ENCODE measurements around the gene BAIAP2. TPM values are rescaled to one million over a fixed set of nuclear protein-coding genes. Genes with fewer than 3 reads are reported as not detected.
"Not testable (repeated sequence)": the region's sequence is repeated elsewhere in the genome, so short reads cannot be mapped to it uniquely, and the experiment has no call there.

The BAIAP2 gene
- total RNA-seq, 1 experiment from 2014 or later = 105 TPM

DNA sequence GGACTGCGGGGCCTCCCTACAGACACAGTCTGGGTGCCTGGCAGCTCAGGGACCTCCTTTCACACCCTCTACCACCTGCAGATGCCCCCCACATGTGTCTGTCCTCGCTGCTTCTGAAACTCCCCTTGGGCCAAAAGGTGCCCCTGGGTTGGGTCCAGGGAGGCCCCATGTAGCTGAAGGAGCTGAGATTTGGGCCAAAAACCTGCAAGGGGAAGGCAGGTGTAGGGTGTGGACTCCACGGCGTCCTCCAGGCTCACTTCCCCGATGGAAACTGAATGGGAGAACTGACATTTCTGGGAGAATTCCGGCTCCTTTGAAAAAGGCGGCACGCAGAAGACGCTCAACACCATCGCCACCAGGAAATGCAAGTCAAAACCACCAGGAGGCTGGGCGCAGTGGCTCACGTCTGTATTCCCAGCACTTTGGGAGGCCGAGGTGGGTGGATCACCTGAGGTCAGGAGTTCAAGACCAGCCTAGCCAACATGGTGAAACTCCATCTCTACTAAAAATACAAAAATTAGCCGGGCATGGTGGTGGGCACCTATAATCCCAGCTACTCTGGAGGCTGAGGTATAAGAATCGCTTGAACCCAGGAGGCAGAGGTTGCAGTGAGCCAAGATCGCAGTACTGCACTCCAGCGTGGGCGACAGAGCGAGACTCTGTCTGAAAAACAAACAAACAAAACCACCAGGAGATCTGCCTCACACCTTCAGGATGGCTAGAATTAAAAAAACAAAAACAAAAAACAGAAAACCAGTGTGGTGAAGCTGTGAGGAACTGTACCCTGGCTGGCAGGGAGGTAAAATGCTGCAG, 13.2 kb upstream of the BAIAP2 start:
- DNase-seq (ENCODE audit: low spot score) = no peak

DNA sequence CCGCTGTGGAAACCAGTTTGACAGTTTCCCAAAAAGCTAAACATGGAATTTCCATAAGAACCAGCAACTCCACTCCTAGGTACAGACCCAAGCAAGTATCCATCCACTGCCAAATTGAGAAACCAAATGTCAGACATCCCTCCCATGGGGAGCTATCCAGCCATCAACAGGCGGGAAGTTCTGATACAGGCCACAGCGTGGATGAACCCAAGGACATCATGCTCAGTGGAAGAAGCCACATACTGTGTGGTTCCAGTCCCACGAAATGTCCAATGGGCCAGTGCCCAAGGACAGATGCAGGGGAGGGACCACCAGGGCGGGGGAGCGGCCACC, 12.6 kb upstream of the BAIAP2 start:
- DNase-seq (ENCODE audit: low spot score) = no peak

- no peak for DNase-seq (ENCODE audit: low spot score)
These were observed 9.7 kb upstream of the BAIAP2 start for GRCh38 chr17:81025065-81025740.

DNA sequence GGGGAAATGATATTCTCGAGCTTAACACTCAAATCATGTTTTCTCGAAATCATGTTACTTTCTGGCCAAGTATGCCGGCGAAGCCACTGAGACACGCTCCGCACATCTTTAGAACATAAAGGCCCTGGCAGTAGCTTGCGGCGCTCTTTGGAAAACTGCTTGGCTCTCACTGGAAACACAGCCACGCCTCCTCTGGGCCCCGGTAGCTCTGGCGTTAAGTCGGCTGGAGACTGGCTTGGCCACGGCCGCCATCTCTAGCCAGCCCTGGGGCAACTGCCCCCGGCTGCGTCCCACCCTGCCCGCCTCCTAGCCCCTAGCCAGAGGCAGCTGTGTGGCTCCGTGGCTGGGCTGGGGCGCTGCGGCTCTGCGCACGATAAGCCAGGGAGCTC, 9.2 kb upstream of the BAIAP2 start:
- DNase-seq (ENCODE audit: low spot score) = no peak

GRCh38 chr17:81026266-81027036, 8.5 kb upstream of the BAIAP2 start:
- DNase-seq (ENCODE audit: low spot score) = no peak

GRCh38 chr17:81027038-81027437, 7.9 kb upstream of the BAIAP2 start:
- DNase-seq (ENCODE audit: low spot score) = no peak

DNA sequence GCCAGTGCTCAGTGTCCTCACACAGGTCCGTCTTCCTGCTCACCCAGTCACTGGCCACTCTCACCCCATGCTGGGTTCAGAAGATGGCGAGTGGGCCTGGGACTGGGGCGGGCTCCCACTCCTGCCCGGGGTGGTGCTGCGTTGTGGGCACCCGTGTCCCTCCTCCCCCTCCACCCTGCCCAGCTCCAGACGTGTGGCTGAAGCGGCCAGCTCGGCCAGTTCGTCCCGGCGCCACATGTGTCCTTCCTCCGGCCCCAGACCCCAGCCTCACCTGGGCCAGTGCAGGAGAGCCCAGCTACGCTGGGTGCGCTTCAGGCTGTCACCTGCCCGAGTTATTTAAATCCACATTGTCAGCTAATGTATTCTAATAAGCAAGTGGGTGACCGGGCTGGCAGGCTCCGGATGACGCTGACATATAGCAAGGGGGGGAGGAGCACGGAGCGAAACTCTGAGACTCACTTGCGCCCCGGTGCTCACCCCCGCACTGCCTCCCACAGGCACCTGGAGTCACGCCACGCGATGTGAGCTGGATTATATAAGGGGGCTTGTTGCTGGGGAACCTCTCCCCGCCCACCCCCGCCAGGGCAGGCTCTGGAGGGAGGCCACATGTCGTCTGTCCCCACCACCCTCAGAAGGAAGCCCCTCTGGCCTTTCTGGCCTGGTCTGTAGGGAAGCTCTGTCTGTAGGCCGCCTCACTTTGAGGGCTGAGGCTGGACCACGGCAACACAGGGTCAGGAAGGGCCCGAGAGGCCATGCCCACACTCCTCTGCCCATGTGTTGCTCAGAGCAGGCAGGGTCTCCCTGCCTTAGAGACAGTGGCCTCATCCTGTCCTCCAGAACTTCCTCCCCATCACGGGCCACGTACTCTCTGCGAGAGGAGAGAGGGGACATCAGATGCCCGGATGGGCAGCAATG, 7.1 kb upstream of the BAIAP2 start:
- DNase-seq (ENCODE audit: low spot score) = no peak

- DNase-seq (ENCODE audit: low spot score) = no peak
These were observed 6.5 kb upstream of the BAIAP2 start for GRCh38 chr17:81028506-81028858.

DNA sequence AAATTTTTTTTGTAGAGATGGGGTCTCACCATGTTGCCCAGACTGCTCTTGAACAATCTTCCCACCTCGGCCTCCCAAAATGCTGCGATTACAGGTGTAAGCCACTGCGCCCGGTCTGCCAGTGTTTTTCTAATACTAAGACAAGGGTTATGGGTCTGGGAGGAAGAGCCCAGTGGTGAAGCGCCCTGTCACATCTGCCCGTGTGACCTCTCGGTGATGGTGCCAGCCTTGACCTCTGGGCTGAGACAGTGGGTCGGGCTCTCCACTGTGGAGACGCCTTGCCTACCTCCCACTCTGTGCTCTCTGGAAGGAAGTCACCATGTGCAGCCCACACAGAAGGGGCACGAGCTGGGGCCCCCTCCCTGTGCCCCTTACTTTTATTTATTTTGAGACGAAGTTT, 5.1 kb upstream of the BAIAP2 start:
- no peak for DNase-seq (ENCODE audit: low spot score)

- not testable (repeated sequence) for DNase-seq (ENCODE audit: low spot score)
These were observed 4.6 kb upstream of the BAIAP2 start for GRCh38 chr17:81030312-81030711.

- peak; percentile 87 for DNase-seq (ENCODE audit: low spot score)
These were observed 4.0 kb upstream of the BAIAP2 start for GRCh38 chr17:81030741-81031565.

DNA sequence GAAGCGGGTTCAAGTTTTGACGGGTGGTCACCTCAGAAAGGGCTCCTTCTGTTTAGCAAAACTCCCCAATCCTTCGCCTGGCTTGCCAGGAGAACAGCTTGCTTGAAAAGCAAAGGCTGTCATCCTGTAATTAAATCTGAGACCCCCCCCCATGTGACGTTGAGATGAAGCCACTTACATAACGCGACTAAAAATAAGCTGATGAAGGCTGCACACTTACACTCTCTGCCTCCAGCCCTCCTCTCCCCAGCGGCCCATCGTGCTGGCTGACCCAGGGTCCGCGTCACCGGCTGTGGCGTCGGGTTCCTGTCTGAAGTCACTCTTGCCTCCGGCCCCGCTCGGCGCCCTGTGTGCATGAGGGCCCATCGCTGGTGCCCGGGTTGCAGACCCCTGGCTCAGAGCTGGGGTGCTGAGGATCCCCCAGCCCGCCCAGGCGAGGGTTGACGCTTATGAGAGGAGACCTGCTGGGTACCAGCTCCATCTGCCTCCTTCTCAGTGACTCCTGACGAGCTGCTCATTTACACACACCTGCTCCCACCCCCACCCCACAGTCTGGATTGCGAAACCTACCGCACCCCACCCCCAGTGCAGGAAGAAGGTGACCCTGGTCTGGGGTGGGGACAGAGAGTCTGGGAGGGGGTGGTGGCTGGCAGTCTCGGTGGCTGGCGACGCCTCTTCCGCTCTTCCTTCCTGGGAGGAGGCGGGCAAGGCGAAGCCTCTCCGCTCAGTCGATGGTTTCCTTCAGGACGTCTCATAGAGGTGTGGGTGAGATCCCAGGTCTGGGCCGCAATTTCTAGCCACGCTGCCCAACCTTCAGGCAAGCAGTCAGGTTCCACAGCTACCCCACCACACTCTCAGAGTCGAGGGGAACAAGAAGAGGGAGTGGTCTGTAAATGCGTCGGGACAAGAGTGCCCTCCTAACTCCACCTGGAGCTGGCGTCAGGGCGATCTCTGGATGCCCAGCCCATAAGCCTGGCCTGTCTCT, 3.1 kb upstream of the BAIAP2 start:
- DNase-seq (ENCODE audit: low spot score) = peak; percentile 62

GRCh38 chr17:81032641-81033480, 2.1 kb upstream of the BAIAP2 start:
- no peak for DNase-seq (ENCODE audit: low spot score)

GRCh38 chr17:81033535-81034167, 1.3 kb upstream of the BAIAP2 start:
- peak; percentile 31 for DNase-seq (ENCODE audit: low spot score)

DNA sequence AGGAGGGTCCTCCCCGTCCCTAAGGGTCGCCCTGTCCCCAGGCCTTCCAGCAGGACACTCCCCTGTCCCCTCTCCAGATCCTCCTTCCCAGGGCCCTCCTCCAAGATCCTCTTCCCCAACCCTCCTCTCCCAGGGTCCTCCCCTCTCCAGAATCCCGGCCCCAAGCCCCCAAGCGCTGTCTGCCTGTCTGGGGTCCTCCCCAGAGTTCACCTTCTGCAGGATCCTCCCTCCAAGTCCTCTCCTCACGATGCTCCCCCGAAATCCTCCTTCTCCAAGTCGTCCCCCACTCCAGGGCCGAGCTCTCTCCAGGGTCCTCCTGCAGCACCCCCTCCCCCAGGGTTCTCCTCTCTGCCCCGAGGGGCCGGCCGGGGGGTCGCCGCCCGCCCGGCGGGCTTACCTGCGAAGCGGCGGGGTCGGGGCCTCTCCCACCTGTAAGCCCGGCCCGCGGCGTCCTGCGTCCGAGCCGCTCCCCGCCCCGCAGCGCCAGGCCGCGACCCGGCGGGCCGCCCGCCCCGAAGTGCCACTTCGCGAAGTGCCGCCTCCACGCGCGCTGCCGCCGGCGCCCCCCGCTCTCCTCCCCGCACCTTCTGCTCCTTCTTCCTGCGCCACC, 678 bp upstream of the BAIAP2 start:
- peak; percentile 34 for DNase-seq (ENCODE audit: low spot score)

GRCh38 chr17:81035521-81036196, 708 bp downstream of the BAIAP2 start:
- DNase-seq (ENCODE audit: low spot score) = peak; percentile 44

All from HT-29 (cell line).